ENCODE results near the gene SDC1.

DNA sequence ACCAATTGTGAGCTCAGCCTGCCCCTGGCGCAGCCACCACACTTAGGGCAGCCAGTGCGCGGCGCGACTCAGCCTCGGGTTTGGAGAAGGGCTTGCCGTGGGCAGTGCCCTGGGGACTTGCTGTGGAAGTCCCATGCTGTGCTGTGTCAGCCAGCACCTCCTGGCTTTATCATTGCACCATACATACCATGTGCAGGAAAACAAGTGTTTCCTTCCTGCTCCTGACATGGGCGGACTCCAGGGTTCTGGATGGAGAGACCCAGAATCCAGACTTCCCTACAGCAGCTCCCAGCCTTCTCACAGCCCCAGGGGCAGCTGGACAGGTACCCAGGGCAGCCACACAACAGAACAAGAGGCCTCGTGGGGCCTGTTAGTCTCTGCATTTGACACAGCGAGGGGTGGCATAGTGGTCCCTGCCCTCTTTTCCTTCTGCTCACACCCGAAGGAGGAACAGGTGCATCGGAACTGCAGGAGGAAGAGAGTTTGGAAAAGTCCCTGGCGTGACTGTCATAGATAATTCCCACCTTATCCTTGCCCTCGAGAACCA is 54.2 kb downstream of the SDC1 start:
- TF ChIP-seq SP1 (IDR thresholded peaks at IDR 0.05) = no peak
- TF ChIP-seq SUZ12 (IDR thresholded peaks at IDR 0.05) = no peak

Measured in HEK293T (cell line).